ENCODE results near the gene QKI.

The QKI gene

DNA sequence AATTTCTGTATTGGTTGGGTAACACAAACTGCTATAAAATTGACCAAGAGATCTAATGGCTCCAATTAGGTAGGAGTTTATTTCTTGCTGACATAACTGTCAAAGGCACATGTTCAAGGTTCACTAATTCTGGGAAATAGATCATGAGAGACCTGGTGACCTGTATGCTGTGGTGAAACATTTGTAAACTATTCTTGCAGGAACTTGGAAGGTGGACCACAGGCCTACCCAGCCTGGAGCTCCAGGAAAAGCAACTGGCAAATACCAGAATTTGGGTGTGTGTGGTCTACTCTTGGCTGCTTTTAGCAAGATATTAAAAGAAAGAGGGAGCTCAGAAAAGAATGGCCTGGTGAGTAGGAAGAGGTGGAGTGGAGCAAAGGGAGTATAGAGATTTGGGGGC, 184.6 kb downstream of the QKI start:
- Histone ChIP-seq H3K36me3 (ENCODE audit: control insufficient read depth in 1 of 2, insufficient read depth in 2 of 2, low read length in 2 of 2) (no peaks in the 10 kb centered on the region), H3K27me3 (ENCODE audit: control insufficient read depth in 1 of 2, insufficient read depth in 2 of 2, low read length in 2 of 2) (no peaks in the 10 kb centered on the region), H3K9me3 (ENCODE audit: control insufficient read depth in 1 of 2, low read length in 2 of 2) (peaks cover 0 to 4% of the 10 kb centered on the region in 2 donors), H3K27ac (ENCODE audit: low read depth, low read length) (no peak overlapping the region), H3K4me1 (ENCODE audit: control insufficient read depth in 1 of 2, insufficient read depth in 2 of 2, low read length in 2 of 2) (no peaks in the 10 kb centered on the region), H3K9ac (ENCODE audit: low read depth in 1 of 2, low read length in 2 of 2) (no peak overlapping the region), H3K4me3 (ENCODE audit: low read depth in 1 of 2, low read length in 2 of 2) (no peak overlapping the region)

- no peak overlapping the region for H3K9ac ChIP-seq (ENCODE audit: low read depth in 1 of 2, low read length in 2 of 2)
- no peaks in the 10 kb centered on the region for H3K4me1 ChIP-seq (ENCODE audit: control insufficient read depth in 1 of 2, insufficient read depth in 2 of 2, low read length in 2 of 2)
- H3K27ac ChIP-seq (ENCODE audit: low read depth, low read length), result no peak overlapping the region
- H3K4me3 ChIP-seq (ENCODE audit: low read depth in 1 of 2, low read length in 2 of 2), result no peak overlapping the region
- no peaks in the 10 kb centered on the region for H3K27me3 ChIP-seq (ENCODE audit: control insufficient read depth in 1 of 2, insufficient read depth in 2 of 2, low read length in 2 of 2)
- no peaks in the 10 kb centered on the region for H3K36me3 ChIP-seq (ENCODE audit: control insufficient read depth in 1 of 2, insufficient read depth in 2 of 2, low read length in 2 of 2)
- H3K9me3 ChIP-seq (ENCODE audit: control insufficient read depth in 1 of 2, low read length in 2 of 2), result peaks cover 0 to 4% of the 10 kb centered on the region in 2 donors
Measured at GRCh38 chr6:163599684-163600083, 185.2 kb downstream of the QKI start.

DNA sequence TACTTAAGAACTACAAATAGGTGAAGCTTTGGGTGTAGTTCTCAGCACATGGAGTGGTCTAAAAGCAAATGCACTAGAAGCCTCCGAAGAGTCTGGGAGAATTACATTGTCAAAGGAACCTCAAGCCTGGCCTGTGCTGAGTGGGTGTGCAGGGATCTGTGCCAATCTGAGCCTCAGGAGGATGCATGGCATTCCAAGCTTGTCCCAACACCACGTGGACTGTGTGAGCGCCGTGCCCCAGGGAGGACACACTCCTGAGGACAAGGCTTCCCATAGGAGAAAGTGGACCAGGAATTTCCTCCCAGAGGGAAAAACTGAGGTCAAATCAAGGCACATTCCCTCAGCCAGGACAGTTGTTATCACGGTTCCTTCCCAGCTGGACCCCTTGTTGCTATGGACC, 185.8 kb downstream of the QKI start:
- Histone ChIP-seq H3K4me3 (ENCODE audit: low read depth in 1 of 2, low read length in 2 of 2) (no peak overlapping the region), H3K9ac (ENCODE audit: low read depth in 1 of 2, low read length in 2 of 2) (no peak overlapping the region), H3K4me1 (ENCODE audit: control insufficient read depth in 1 of 2, insufficient read depth in 2 of 2, low read length in 2 of 2) (no peaks in the 10 kb centered on the region), H3K27me3 (ENCODE audit: control insufficient read depth in 1 of 2, insufficient read depth in 2 of 2, low read length in 2 of 2) (no peaks in the 10 kb centered on the region), H3K27ac (ENCODE audit: low read depth, low read length) (no peak overlapping the region), H3K36me3 (ENCODE audit: control insufficient read depth in 1 of 2, insufficient read depth in 2 of 2, low read length in 2 of 2) (no peaks in the 10 kb centered on the region), H3K9me3 (ENCODE audit: control insufficient read depth in 1 of 2, low read length in 2 of 2) (peaks cover 0 to 4% of the 10 kb centered on the region in 2 donors)

- H3K9ac ChIP-seq (ENCODE audit: low read depth in 1 of 2, low read length in 2 of 2), result no peak overlapping the region
- no peaks in the 10 kb centered on the region for H3K36me3 ChIP-seq (ENCODE audit: control insufficient read depth in 1 of 2, insufficient read depth in 2 of 2, low read length in 2 of 2)
- H3K9me3 ChIP-seq (ENCODE audit: control insufficient read depth in 1 of 2, low read length in 2 of 2), result peaks cover 0 to 4% of the 10 kb centered on the region in 2 donors
- H3K4me3 ChIP-seq (ENCODE audit: low read depth in 1 of 2, low read length in 2 of 2), result no peak overlapping the region
- no peaks in the 10 kb centered on the region for H3K27me3 ChIP-seq (ENCODE audit: control insufficient read depth in 1 of 2, insufficient read depth in 2 of 2, low read length in 2 of 2)
- H3K4me1 ChIP-seq (ENCODE audit: control insufficient read depth in 1 of 2, insufficient read depth in 2 of 2, low read length in 2 of 2), result no peaks in the 10 kb centered on the region
- no peak overlapping the region for H3K27ac ChIP-seq (ENCODE audit: low read depth, low read length)
Measured at GRCh38 chr6:163600781-163601180, 186.3 kb downstream of the QKI start.

- Histone ChIP-seq H3K27ac (ENCODE audit: low read depth, low read length) (no peak overlapping the region), H3K9ac (ENCODE audit: low read depth in 1 of 2, low read length in 2 of 2) (no peak overlapping the region), H3K36me3 (ENCODE audit: control insufficient read depth in 1 of 2, insufficient read depth in 2 of 2, low read length in 2 of 2) (no peaks in the 10 kb centered on the region), H3K27me3 (ENCODE audit: control insufficient read depth in 1 of 2, insufficient read depth in 2 of 2, low read length in 2 of 2) (peaks cover 0 to 4% of the 10 kb centered on the region in 2 donors), H3K4me3 (ENCODE audit: low read depth in 1 of 2, low read length in 2 of 2) (no peak overlapping the region), H3K9me3 (ENCODE audit: control insufficient read depth in 1 of 2, low read length in 2 of 2) (peaks cover 6 to 8% of the 10 kb centered on the region in 2 donors), H3K4me1 (ENCODE audit: control insufficient read depth in 1 of 2, insufficient read depth in 2 of 2, low read length in 2 of 2) (no peaks in the 10 kb centered on the region)
Measured at GRCh38 chr6:163602851-163603250, 188.3 kb downstream of the QKI start.

DNA sequence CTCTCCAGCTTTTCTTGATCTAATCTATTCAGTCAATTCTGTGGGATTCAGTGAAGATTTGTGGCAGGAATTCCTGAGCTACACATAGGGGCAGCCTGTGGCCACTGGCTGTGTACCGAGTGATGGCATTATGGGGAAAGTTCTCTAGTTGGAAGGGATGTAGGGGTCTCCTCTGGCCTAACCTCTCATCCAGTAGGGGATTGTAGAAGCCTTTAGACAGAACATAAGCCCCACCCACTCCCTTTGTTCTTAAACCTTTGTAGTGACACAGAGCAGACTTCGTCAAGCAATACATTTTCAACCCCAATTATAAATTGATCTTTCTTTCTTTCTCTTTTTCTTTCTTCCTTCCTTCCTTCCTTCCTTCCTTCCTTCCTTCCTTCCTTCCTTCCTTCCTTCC, 188.9 kb downstream of the QKI start:
- H3K9me3 ChIP-seq (ENCODE audit: control insufficient read depth in 1 of 2, low read length in 2 of 2), result peaks cover 6 to 8% of the 10 kb centered on the region in 2 donors
- H3K27me3 ChIP-seq (ENCODE audit: control insufficient read depth in 1 of 2, insufficient read depth in 2 of 2, low read length in 2 of 2), result peaks cover 0 to 4% of the 10 kb centered on the region in 2 donors
- H3K27ac ChIP-seq (ENCODE audit: low read depth, low read length), result no peak overlapping the region
- no peaks in the 10 kb centered on the region for H3K4me1 ChIP-seq (ENCODE audit: control insufficient read depth in 1 of 2, insufficient read depth in 2 of 2, low read length in 2 of 2)
- H3K36me3 ChIP-seq (ENCODE audit: control insufficient read depth in 1 of 2, insufficient read depth in 2 of 2, low read length in 2 of 2), result no peaks in the 10 kb centered on the region
- no peak overlapping the region for H3K4me3 ChIP-seq (ENCODE audit: low read depth in 1 of 2, low read length in 2 of 2)
- H3K9ac ChIP-seq (ENCODE audit: low read depth in 1 of 2, low read length in 2 of 2), result no peak overlapping the region

GRCh38 chr6:163605385-163606097, 191.0 kb downstream of the QKI start:
- peaks cover 6 to 8% of the 10 kb centered on the region in 2 donors for H3K9me3 ChIP-seq (ENCODE audit: control insufficient read depth in 1 of 2, low read length in 2 of 2)
- no peak overlapping the region for H3K4me3 ChIP-seq (ENCODE audit: low read depth in 1 of 2, low read length in 2 of 2)
- peaks cover 0 to 4% of the 10 kb centered on the region in 2 donors for H3K27me3 ChIP-seq (ENCODE audit: control insufficient read depth in 1 of 2, insufficient read depth in 2 of 2, low read length in 2 of 2)
- H3K36me3 ChIP-seq (ENCODE audit: control insufficient read depth in 1 of 2, insufficient read depth in 2 of 2, low read length in 2 of 2), result no peaks in the 10 kb centered on the region
- no peaks in the 10 kb centered on the region for H3K4me1 ChIP-seq (ENCODE audit: control insufficient read depth in 1 of 2, insufficient read depth in 2 of 2, low read length in 2 of 2)
- no peak overlapping the region for H3K27ac ChIP-seq (ENCODE audit: low read depth, low read length)
- H3K9ac ChIP-seq (ENCODE audit: low read depth in 1 of 2, low read length in 2 of 2), result no peak overlapping the region

DNA sequence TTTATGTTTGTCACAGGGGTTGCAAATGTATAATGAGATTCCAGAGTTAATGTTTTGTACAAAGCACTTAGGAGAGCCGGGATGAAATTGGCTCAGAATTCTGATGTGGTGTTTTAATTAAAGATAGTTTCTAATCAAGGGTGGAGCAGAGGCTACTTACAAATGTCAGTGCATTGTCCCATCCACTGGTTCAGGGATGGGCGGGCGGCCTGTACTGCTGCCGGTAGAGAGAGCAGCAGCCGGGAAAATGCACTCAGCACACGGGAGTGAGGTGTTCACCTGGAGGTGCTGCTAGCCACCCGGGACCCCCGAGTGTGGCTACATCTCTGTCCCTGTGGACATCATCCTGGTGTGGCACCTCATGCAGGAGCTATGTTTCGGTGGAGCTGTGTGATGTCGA, 193.3 kb downstream of the QKI start:
- Histone ChIP-seq H3K27me3 (ENCODE audit: control insufficient read depth in 1 of 2, insufficient read depth in 2 of 2, low read length in 2 of 2) (peaks cover 0 to 4% of the 10 kb centered on the region in 2 donors), H3K4me3 (ENCODE audit: low read depth in 1 of 2, low read length in 2 of 2) (no peak overlapping the region), H3K9ac (ENCODE audit: low read depth in 1 of 2, low read length in 2 of 2) (no peak overlapping the region), H3K36me3 (ENCODE audit: control insufficient read depth in 1 of 2, insufficient read depth in 2 of 2, low read length in 2 of 2) (no peaks in the 10 kb centered on the region), H3K4me1 (ENCODE audit: control insufficient read depth in 1 of 2, insufficient read depth in 2 of 2, low read length in 2 of 2) (no peaks in the 10 kb centered on the region), H3K9me3 (ENCODE audit: control insufficient read depth in 1 of 2, low read length in 2 of 2) (peaks cover 2 to 8% of the 10 kb centered on the region in 2 donors), H3K27ac (ENCODE audit: low read depth, low read length) (no peak overlapping the region)

DNA sequence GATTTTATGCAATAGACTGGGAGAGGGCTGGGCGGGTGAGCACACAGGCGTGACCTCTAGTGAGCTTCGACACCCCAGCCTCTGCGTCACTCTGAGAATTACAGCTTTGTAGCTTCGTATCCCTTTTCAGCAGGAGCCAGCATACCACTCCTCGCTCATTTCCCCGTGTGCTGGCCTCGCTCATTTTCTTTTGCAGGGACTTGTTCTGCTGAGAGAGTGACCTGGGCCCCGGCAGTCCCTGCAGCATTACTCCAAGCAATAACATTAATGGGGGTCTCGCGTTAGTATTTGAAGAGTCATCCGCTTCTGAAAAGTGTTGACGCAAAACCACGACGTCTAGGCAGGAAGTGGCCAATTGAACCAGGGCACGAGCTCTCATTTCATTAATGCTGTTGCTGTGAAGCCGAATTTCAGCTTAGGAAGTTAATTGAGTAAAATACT, 193.7 kb downstream of the QKI start:
- H3K9me3 ChIP-seq (ENCODE audit: control insufficient read depth in 1 of 2, low read length in 2 of 2), result peaks cover 2 to 8% of the 10 kb centered on the region in 2 donors
- peaks cover 0 to 4% of the 10 kb centered on the region in 2 donors for H3K27me3 ChIP-seq (ENCODE audit: control insufficient read depth in 1 of 2, insufficient read depth in 2 of 2, low read length in 2 of 2)
- no peaks in the 10 kb centered on the region for H3K4me1 ChIP-seq (ENCODE audit: control insufficient read depth in 1 of 2, insufficient read depth in 2 of 2, low read length in 2 of 2)
- no peaks in the 10 kb centered on the region for H3K36me3 ChIP-seq (ENCODE audit: control insufficient read depth in 1 of 2, insufficient read depth in 2 of 2, low read length in 2 of 2)
- no peak overlapping the region for H3K9ac ChIP-seq (ENCODE audit: low read depth in 1 of 2, low read length in 2 of 2)
- H3K27ac ChIP-seq (ENCODE audit: low read depth, low read length), result no peak overlapping the region
- no peak overlapping the region for H3K4me3 ChIP-seq (ENCODE audit: low read depth in 1 of 2, low read length in 2 of 2)

DNA sequence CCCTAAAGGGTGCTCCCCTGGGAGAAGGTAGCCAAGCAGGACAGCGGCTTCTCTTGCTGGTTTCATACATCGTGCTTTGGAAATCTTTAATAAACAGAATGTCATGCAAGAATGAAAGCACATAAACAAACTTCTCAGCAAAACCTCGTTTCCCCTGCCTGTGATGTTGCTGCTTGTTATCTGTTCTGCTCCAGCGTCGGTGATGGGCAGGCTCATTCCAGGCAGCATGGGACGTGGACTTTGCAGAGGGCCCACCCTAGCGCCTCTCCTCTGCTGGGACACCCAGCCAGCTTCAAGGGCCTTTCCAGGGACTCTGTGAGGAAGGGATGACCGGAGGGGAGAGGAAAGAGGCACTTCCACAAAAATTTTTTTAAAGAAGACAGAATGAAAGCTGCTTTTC, 197.7 kb downstream of the QKI start:
- Histone ChIP-seq H3K4me1 (ENCODE audit: control insufficient read depth in 1 of 2, insufficient read depth in 2 of 2, low read length in 2 of 2) (no peaks in the 10 kb centered on the region), H3K27ac (ENCODE audit: low read depth, low read length) (no peak overlapping the region), H3K9me3 (ENCODE audit: control insufficient read depth in 1 of 2, low read length in 2 of 2) (peaks cover 0 to 4% of the 10 kb centered on the region in 2 donors), H3K4me3 (ENCODE audit: low read depth in 1 of 2, low read length in 2 of 2) (no peak overlapping the region), H3K36me3 (ENCODE audit: control insufficient read depth in 1 of 2, insufficient read depth in 2 of 2, low read length in 2 of 2) (no peaks in the 10 kb centered on the region), H3K27me3 (ENCODE audit: control insufficient read depth in 1 of 2, insufficient read depth in 2 of 2, low read length in 2 of 2) (no peaks in the 10 kb centered on the region), H3K9ac (ENCODE audit: low read depth in 1 of 2, low read length in 2 of 2) (no peak overlapping the region)
